ENCODE measurements around the gene TENM4. TPM values are rescaled to one million over a fixed set of nuclear protein-coding genes. Genes with fewer than 3 reads are reported as not detected.

Gene TENM4
- total and polyA plus RNA-seq, 2 of the 8 experiments (the other 6 are each of a cell fraction or from before 2014, with no cell fraction given), result 3.5 to 7.2 TPM

GRCh38 chr11:79296141-79296540 lies 144.7 kb downstream of the TENM4 start:
- no peaks in the 10 kb centered on the region for H3K79me1 ChIP-seq (ENCODE audit: low read depth, low read length)
- no peak overlapping the region for H2AFZ ChIP-seq (ENCODE audit: low read length)
- no peak overlapping the region for H3K4me2 ChIP-seq (ENCODE audit: insufficient read depth in 1 of 2, low read depth in 2 of 2, low read length in 2 of 2)
- H2BK120ac ChIP-seq (replicated peaks; ENCODE audit: low read depth, low read length), result no peak overlapping the region
- peaks cover 0 to 1% (median 0%) of the 10 kb centered on the region in 4 experiments; a peak in 1 of 7 replicates for H3K4me1 ChIP-seq (replicated peaks in 1 of 4; ENCODE audit: control insufficient read depth in 3 of 4, insufficient read depth in 4 of 4, low read length in 3 of 4)
- H4K5ac ChIP-seq (ENCODE audit: insufficient read length, low read depth, low read length), result no peak overlapping the region
- no peak overlapping the region for H3K18ac ChIP-seq (ENCODE audit: extremely low read depth, low read length)
- H3K36me3 ChIP-seq (ENCODE audit: control insufficient read depth in 2 of 4, insufficient read depth in 4 of 4, low read length in 3 of 4), result no peaks in the 10 kb centered on the region
- no peak overlapping the region for H2BK5ac ChIP-seq (ENCODE audit: low read depth, low read length)
- no peak overlapping the region for H3K23ac ChIP-seq (ENCODE audit: insufficient read length)
- H3K27me3 ChIP-seq (replicated peaks in 1 of 4; ENCODE audit: control insufficient read depth in 3 of 4, extremely low read depth in 1 of 4, insufficient read depth in 3 of 4, low read length in 3 of 4), result no peaks in the 10 kb centered on the region
- CTCF ChIA-PET (ENCODE audit: partially characterized antibody), result interaction anchor here (1.2 to 2.6 kb wide), 3 partner anchors 8 to 105 kb away, joined by 3 to 8 read pairs (median 5); no protein-coding TSS in a partner anchor
- no peak overlapping the region for H2BK15ac ChIP-seq (ENCODE audit: low read length)
- H3K79me2 ChIP-seq (ENCODE audit: control insufficient read depth in 1 of 2, insufficient read depth in 2 of 2, low read length in 2 of 2), result no peaks in the 10 kb centered on the region
- no peak overlapping the region for H4K8ac ChIP-seq (ENCODE audit: extremely low read depth, insufficient read depth, low read length)
- DNase-seq (ENCODE audit: low read depth in 1 of 2, low spot score in 2 of 2) (no peak), FAIRE-seq (no peak)
- H2AK5ac ChIP-seq (ENCODE audit: low read depth, low read length), result no peak overlapping the region
- no peak overlapping the region for H2BK20ac ChIP-seq (ENCODE audit: low read length)
- H3K27ac ChIP-seq (ENCODE audit: low read depth, low read length), result no peak overlapping the region
- no peak overlapping the region for H3K56ac ChIP-seq (replicated peaks; ENCODE audit: insufficient read length, low read depth, low read length)
- H3K14ac ChIP-seq (ENCODE audit: insufficient read length), result no peak overlapping the region
- H3K9me3 ChIP-seq (ENCODE audit: insufficient read depth in 2 of 2, low read depth in 1 of 2, low read length in 1 of 2), result no peaks in the 10 kb centered on the region
- no peak overlapping the region for H3K9ac ChIP-seq (replicated peaks in 1 of 4; ENCODE audit: extremely low read depth in 1 of 4, low read depth in 3 of 4, low read length in 3 of 4)
- no peak overlapping the region for H2BK12ac ChIP-seq (ENCODE audit: low read depth, low read length)
- H3K4me3 ChIP-seq (ENCODE audit: extremely low read depth in 1 of 4, insufficient read depth in 2 of 4, low read depth in 3 of 4, low read length in 4 of 4), result no peak overlapping the region
- 59% methylated on average over 3 of the region's 3 CpGs; no CpG with 5 or more reads in 1 of the 2 experiments for WGBS, 2 experiments (ENCODE audit: extremely low coverage in 1 of 2, insufficient coverage in 1 of 2, insufficient read length in 1 of 2, insufficient replicate concordance in 2 of 2, low coverage in 1 of 2, low lambda C conversion rate in 2 of 2, missing lambda C conversion rate in 1 of 2)
- POLR2A ChIA-PET (ENCODE audit: partially characterized antibody), result no interaction called here
- H4K91ac ChIP-seq (replicated peaks; ENCODE audit: insufficient read length, low read length), result no peak overlapping the region
- no peaks in the 10 kb centered on the region for H3K23me2 ChIP-seq (ENCODE audit: low read depth, low read length)
- H3K4ac ChIP-seq (replicated peaks; ENCODE audit: insufficient read length, low read depth, low read length), result no peak overlapping the region
- no peaks in the 10 kb centered on the region for H4K20me1 ChIP-seq (replicated peaks in 1 of 2; ENCODE audit: control insufficient read depth in 1 of 2, insufficient read depth in 2 of 2, low read length in 2 of 2)
- no peak for TF ChIP-seq GABPA (IDR thresholded peaks at IDR 0.05; ENCODE audit: borderline replicate concordance, insufficient read depth, low read length)
- TF ChIP-seq GTF2F1 (IDR thresholded peaks at IDR 0.05; ENCODE audit: borderline replicate concordance, low read depth, low read length), result no peak
- no peak for TF ChIP-seq KDM4A (IDR thresholded peaks at IDR 0.05; ENCODE audit: low read depth, low read length, severe bottlenecking)
- no peak for TF ChIP-seq TCF12 (IDR thresholded peaks at IDR 0.05; ENCODE audit: low read depth, low read length)
- TF ChIP-seq BRCA1 (IDR thresholded peaks at IDR 0.05; ENCODE audit: low read depth, low read length), result no peak
- no peak for TF ChIP-seq YY1 (IDR thresholded peaks at IDR 0.05; ENCODE audit: low read depth, low read length)
- no peak for TF ChIP-seq CHD2 (IDR thresholded peaks at IDR 0.05; ENCODE audit: low read length)
- TF ChIP-seq SAP30 (IDR thresholded peaks at IDR 0.05; ENCODE audit: insufficient read depth, insufficient replicate concordance, low read length), result no peak
- TF ChIP-seq ATF3 (IDR thresholded peaks at IDR 0.05; ENCODE audit: insufficient read depth, low read depth, low read length), result no peak
- TF ChIP-seq CEBPB (IDR thresholded peaks at IDR 0.05; ENCODE audit: low read depth, low read length), result no peak
- TF ChIP-seq KDM5A (IDR thresholded peaks at IDR 0.05; ENCODE audit: low read length), result no peak
- TF ChIP-seq ATF2 (IDR thresholded peaks at IDR 0.05; ENCODE audit: low read length), result no peak
